ENCODE results near the gene CMIP. TPM values are rescaled to one million over a fixed set of nuclear protein-coding genes. Genes with fewer than 3 reads are reported as not detected.
A peak's percentile ranks its signal among the peaks of the same experiment; 100 is the strongest.
"Not testable (repeated sequence)": the region's sequence is repeated elsewhere in the genome, so short reads cannot be mapped to it uniquely, and the experiment has no call there.

The CMIP gene
- total RNA-seq, 2 donors from 2014 or later, result 7.7 to 19.2 TPM

DNA sequence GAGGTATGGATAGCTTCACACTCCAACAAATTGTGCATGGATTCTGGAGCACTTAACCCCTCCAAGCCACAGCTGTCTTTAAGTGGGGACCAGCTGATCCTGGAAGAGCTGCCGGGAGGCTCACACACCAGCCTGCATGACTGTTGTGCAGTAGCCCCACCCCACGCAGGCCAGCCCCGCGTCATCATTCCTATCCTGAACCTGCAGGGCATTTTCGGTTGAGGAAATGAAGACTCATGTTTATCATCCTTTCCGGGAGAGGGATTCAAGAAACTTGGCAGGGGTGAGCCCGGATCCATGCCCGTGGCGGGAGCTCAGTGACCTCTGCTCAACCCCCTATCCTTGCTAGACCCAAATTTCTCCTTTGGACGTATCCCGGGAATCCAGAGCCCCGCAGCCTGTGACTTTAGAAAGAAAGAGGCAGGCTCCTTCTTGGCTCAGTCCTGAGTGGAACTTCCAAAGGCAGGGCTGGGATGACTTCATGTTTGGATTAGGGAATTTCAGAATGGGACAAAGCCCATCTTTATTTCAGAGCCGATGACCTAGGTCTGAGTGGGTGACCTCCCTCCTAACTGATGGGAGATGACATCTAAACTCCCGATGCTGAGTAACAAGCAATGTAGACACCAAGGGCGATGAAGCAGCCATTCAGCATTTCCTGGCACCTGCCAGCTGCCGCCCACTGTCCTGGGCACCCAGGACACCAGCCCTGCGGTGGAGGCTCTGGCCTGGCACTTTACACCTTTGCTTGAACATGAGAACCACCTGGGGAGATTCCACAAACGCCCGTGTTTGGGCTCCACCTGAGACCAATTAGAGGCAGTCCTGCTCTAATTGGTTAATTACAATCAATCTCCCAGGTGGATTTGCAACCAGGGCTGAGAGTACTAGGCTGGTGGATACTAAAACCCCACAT is 43.3 kb upstream of the CMIP start:
- H3K27ac ChIP-seq, result no peak overlapping the region
- DNase-seq (ENCODE audit: low spot score), result peak; percentile 61
- H3K4me3 ChIP-seq, result no peak overlapping the region
- no peaks in the 10 kb centered on the region for H3K27me3 ChIP-seq
- H3K4me1 ChIP-seq, result peaks cover 0 to 13% of the 10 kb centered on the region in 2 donors
- H3K9me3 ChIP-seq, result no peaks in the 10 kb centered on the region
- H3K36me3 ChIP-seq, result no peaks in the 10 kb centered on the region
- TF ChIP-seq, protein P1, sequence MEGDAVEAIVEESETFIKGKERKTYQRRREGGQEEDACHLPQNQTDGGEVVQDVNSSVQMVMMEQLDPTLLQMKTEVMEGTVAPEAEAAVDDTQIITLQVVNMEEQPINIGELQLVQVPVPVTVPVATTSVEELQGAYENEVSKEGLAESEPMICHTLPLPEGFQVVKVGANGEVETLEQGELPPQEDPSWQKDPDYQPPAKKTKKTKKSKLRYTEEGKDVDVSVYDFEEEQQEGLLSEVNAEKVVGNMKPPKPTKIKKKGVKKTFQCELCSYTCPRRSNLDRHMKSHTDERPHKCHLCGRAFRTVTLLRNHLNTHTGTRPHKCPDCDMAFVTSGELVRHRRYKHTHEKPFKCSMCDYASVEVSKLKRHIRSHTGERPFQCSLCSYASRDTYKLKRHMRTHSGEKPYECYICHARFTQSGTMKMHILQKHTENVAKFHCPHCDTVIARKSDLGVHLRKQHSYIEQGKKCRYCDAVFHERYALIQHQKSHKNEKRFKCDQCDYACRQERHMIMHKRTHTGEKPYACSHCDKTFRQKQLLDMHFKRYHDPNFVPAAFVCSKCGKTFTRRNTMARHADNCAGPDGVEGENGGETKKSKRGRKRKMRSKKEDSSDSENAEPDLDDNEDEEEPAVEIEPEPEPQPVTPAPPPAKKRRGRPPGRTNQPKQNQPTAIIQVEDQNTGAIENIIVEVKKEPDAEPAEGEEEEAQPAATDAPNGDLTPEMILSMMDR (IDR thresholded peaks at IDR 0.05), result no peak

DNA sequence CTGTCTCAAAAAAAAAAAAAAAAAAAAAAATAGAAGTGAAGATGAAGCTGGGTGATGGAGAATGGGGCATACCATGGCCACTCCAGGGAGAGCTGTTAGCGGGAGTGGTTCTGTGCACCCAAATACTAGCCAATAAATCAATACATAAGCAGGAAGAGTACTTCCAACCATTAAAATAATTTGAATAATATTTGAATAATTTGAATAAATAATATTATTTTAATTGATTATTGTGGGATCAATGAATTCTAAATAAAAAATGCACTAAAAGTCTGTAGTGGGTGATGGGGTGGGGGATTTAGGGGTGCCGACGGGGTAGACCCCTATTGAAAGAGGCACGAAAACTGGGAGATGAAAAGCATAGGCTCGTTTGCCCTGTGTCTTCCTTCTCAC is 41.4 kb upstream of the CMIP start:
- no peak overlapping the region for H3K27ac ChIP-seq
- no peaks in the 10 kb centered on the region for H3K27me3 ChIP-seq
- DNase-seq (ENCODE audit: low spot score), result no peak
- peaks cover 0 to 10% of the 10 kb centered on the region in 2 donors for H3K4me1 ChIP-seq
- H3K36me3 ChIP-seq, result no peaks in the 10 kb centered on the region
- TF ChIP-seq, protein P1 (IDR thresholded peaks at IDR 0.05), result no peak
- H3K4me3 ChIP-seq, result no peak overlapping the region
- H3K9me3 ChIP-seq, result no peaks in the 10 kb centered on the region

DNA sequence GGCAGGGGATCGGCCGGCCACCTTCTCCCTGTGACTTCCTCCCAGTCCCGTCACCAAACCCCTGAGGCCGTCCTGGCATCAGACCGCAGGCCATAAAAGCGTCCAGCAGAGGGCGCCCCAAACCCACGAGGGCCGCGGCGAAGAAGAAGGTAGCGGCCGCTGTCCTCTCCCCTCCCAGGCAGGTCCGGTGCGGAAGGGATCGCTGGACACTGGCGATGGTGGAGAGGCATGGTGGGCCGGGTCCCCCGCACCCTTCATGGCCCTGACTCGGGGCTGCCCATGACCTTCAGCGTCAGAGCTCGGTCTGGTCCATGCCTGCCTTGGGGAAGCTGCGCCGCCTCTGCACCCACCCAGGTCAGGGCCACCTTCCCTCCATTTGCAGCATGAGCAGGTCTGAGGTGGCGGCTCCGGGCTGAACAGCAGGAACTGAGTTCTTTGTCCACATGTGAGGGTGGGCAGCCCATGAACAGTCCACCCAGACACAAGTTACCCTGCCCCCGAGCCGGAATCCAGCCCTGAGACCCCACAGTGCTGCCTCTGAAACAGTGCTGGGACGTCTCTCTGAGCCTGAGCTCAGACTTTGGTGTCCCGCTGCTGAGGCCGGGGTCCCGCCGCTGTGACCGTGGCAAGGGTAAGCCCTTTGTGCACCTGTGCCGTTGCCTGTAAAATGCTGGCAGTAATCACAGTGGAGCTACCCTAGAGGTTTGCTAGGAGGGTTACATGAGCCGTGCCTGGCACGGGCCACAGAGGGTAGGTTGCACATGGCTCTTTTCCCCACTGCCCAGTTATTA is 40.8 kb upstream of the CMIP start:
- no peaks in the 10 kb centered on the region for H3K27me3 ChIP-seq
- TF ChIP-seq, protein P1 (IDR thresholded peaks at IDR 0.05), result peak; percentile 85 to 96
- no peaks in the 10 kb centered on the region for H3K36me3 ChIP-seq
- peaks cover 0 to 10% of the 10 kb centered on the region in 2 donors for H3K4me1 ChIP-seq
- peak overlapping the region in 1 of 2 donors; percentile 21 for H3K4me3 ChIP-seq
- H3K9me3 ChIP-seq, result no peaks in the 10 kb centered on the region
- H3K27ac ChIP-seq, result no peak overlapping the region
- DNase-seq (ENCODE audit: low spot score), result peak; percentile 88

DNA sequence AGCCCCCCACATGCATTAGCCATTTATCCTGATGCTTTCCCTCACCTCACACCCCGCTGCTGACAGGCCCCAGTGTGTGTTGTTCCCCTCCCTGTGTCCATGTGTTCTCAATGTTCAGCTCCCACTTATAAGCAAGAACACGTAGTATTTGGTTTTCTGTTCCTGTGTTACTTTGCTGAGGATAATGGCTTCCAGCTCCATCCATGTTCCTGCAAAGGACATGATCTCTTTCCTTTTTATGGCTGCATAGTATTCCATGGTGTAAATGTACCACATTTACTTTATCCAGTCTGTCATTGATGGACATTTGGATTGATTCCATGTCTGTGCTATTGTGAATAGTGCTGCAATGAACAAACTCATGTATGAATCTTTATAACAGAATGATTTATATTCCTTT is 39.6 kb upstream of the CMIP start:
- H3K27me3 ChIP-seq; H3K4me1 ChIP-seq; H3K9me3 ChIP-seq; DNase-seq (ENCODE audit: low spot score); H3K36me3 ChIP-seq; H3K27ac ChIP-seq; H3K4me3 ChIP-seq: not testable (repeated sequence)

DNA sequence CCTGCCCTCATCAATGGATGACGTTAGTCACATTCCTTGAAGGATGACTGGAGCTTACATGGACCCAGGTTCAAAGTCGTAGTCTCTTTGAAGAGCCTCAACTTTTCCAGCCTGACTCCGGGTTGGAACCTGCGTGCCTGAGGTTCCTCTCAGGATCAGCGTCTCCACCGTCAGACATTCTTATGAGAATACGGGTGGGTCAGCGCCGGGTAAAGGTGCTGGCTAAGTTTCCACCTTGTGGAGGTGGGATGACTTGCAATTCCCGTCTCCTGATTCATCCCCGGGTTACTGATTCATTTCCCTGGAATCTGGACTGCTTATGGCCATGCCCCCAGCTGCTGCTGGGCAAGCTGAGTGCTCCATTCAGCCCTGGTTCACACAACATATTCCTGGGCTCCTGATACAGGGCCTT is 38.9 kb upstream of the CMIP start:
- Histone ChIP-seq H3K9me3 (no peaks in the 10 kb centered on the region), H3K27ac (no peak overlapping the region), H3K4me3 (no peak overlapping the region), H3K36me3 (no peaks in the 10 kb centered on the region), H3K27me3 (no peaks in the 10 kb centered on the region), H3K4me1 (peaks cover 0 to 10% of the 10 kb centered on the region in 2 donors)
- DNase-seq (ENCODE audit: low spot score), result no peak
- TF ChIP-seq, protein P1 (IDR thresholded peaks at IDR 0.05), result no peak

DNA sequence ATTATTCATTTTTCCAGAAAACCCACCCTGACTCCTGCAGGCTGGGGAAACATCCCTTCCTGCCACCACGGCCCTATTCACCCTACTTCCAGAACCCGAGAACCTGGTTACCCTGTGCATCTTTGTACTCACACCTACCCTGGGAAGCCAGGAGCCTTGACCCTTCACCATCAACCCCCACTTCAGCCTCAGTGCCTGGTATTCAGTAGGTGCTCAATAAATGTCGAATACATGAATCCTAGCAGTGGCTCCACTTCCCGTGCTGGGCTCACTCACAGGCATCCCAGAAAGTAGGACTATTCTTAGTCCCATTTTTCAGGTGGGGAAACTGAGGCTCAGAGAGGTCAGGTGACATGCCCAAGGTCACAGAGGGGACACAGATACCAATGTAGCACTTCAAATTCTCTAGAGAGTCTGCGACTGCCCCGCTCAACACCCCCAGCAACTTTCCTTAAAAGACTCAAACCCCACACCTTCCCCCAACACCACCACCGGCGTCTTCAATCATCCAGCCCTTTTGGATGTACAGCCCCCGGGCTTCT is 36.1 kb upstream of the CMIP start:
- peaks cover 0 to 6% of the 10 kb centered on the region in 2 donors for H3K4me1 ChIP-seq

More for the DNA sequence above, 36.1 kb upstream of the CMIP start:
- H3K9me3 ChIP-seq, result no peaks in the 10 kb centered on the region
- TF ChIP-seq, protein P1 (IDR thresholded peaks at IDR 0.05), result no peak
- H3K27ac ChIP-seq, result no peak overlapping the region
- H3K36me3 ChIP-seq, result no peaks in the 10 kb centered on the region
- H3K4me3 ChIP-seq, result no peak overlapping the region
- no peaks in the 10 kb centered on the region for H3K27me3 ChIP-seq
- DNase-seq (ENCODE audit: low spot score), result no peak

Measured in right atrium auricular region (tissue), 2 donors.